IMR-90 (cell line): ENCODE data around the gene PRM2. TPM values are rescaled to one million over a fixed set of nuclear protein-coding genes. Genes with fewer than 3 reads are reported as not detected.

Experiments
- ATAC-seq: fragments of 200-7000 bp; cut with Tn5 transposase; 2 replicates; pipeline ENCODE4 v1.9.1; 2020; ENCODE audit warnings: low read depth, mild to moderate bottlenecking, moderate library complexity
- BruUV-seq: library from RNA; stranded (reverse); fragments of 400-500 nt; replicated peaks from 2 replicates; lab custom pipeline; 2021; lab: Mats Ljungman, UMichigan
- CTCF ChIA-PET: fragments of 300-600 bp; formaldehyde crosslinking; extraction: SDS; loops from one replicate; lab custom pipeline; 2021; ENCODE audit warnings: antibody characterized with exemption; lab: Yijun Ruan, JAX
- POLR2A ChIA-PET: fragments of 300-600 bp; sonication (Branson Sonifier 250); formaldehyde crosslinking; loops from one replicate; lab custom pipeline; 2022; ENCODE audit warnings: antibody characterized with exemption; ENCODE audit not compliant: unreplicated experiment; lab: Charles Lee
- DNase-seq: peaks from one replicate; pipeline ENCODE4 v3.0.0; 2013
- H2AFZ ChIP-seq: replicated peaks from 2 replicates; pipeline ENCODE3; 2013; ENCODE audit warnings: low read length, mild to moderate bottlenecking; ENCODE audit not compliant: poor library complexity
- H2AK5ac ChIP-seq: 2 replicates; pipeline ENCODE4 v1.6.1; 2013; ENCODE audit warnings: low read depth, low read length, inconsistent platforms
- H2AK9ac ChIP-seq: replicated peaks from 2 replicates; pipeline ENCODE3; 2013; ENCODE audit warnings: mild to moderate bottlenecking, low read depth, low read length, moderate library complexity; ENCODE audit not compliant: poor library complexity
- H2BK120ac ChIP-seq: 2 replicates; pipeline ENCODE4 v1.6.1; 2013; ENCODE audit warnings: low read depth, low read length, inconsistent platforms
- H2BK15ac ChIP-seq: 3 replicates; pipeline ENCODE4 v1.6.1; 2013; ENCODE audit warnings: low read depth, low read length, inconsistent platforms
- H2BK20ac ChIP-seq: 2 replicates; pipeline ENCODE4 v1.6.1; 2013; ENCODE audit warnings: low read depth, mild to moderate bottlenecking, inconsistent platforms, low read length, moderate library complexity
- H2BK5ac ChIP-seq: 2 replicates; pipeline ENCODE4 v1.6.1; 2013; ENCODE audit warnings: mild to moderate bottlenecking, low read depth, low read length, inconsistent platforms; ENCODE audit not compliant: poor library complexity, severe bottlenecking
- H3K14ac ChIP-seq: replicated peaks from 2 replicates; pipeline ENCODE4 v1.6.1; 2013; ENCODE audit warnings: low read depth, low read length, inconsistent platforms
- H3K18ac ChIP-seq: 2 replicates; pipeline ENCODE4 v1.6.1; 2013; ENCODE audit warnings: low read depth, low read length, control low read depth
- H3K23ac ChIP-seq: 2 replicates; pipeline ENCODE4 v1.6.1; 2013; ENCODE audit warnings: low read depth, low read length, inconsistent platforms
- H3K27ac ChIP-seq: 2 replicates; pipeline ENCODE4 v1.5.1; 2013; ENCODE audit warnings: mild to moderate bottlenecking, control low read depth, low read length; ENCODE audit not compliant: insufficient read depth
- H3K27me3 ChIP-seq: 2 replicates; pipeline ENCODE4 v1.6.1; 2013; ENCODE audit warnings: low read length; ENCODE audit not compliant: control insufficient read depth, insufficient read depth
- H3K36me3 ChIP-seq: 2 replicates; pipeline ENCODE4 v1.6.1; 2013; ENCODE audit warnings: low read length, mixed read lengths; ENCODE audit not compliant: control insufficient read depth, insufficient read depth
- H3K4ac ChIP-seq: 2 replicates; pipeline ENCODE4 v1.6.1; 2013; ENCODE audit warnings: low read depth, low read length, inconsistent platforms
- H3K4me1 ChIP-seq: 2 replicates; pipeline ENCODE4 v1.6.1; 2013; ENCODE audit warnings: low read length, mixed read lengths; ENCODE audit not compliant: control insufficient read depth, insufficient read depth
- H3K4me2 ChIP-seq: 2 replicates; pipeline ENCODE4 v1.6.1; 2013; ENCODE audit warnings: low read depth, mild to moderate bottlenecking, control low read depth, low read length, moderate library complexity
- H3K4me3 ChIP-seq: 2 replicates; pipeline ENCODE4 v1.5.1; 2013; ENCODE audit warnings: low read depth, mild to moderate bottlenecking, control low read depth, low read length, moderate library complexity; ENCODE audit not compliant: insufficient read depth
- H3K56ac ChIP-seq: 2 replicates; pipeline ENCODE4 v1.6.1; 2013; ENCODE audit warnings: low read length, inconsistent platforms; ENCODE audit not compliant: insufficient read depth; ENCODE audit errors: extremely low read depth
- H3K79me1 ChIP-seq, 2 experiments: 2 replicates each; pipeline ENCODE4 v1.6.1; 2013; ENCODE audit warnings: low read length in 2 of 2, inconsistent platforms in 1 of 2, low read depth in 1 of 2
- H3K9ac ChIP-seq: 2 replicates; pipeline ENCODE4 v1.6.1; 2013; ENCODE audit warnings: low read depth, low read length, control low read depth
- H3K9me1 ChIP-seq: 2 replicates; pipeline ENCODE4 v1.6.1; 2013; ENCODE audit warnings: low read length, inconsistent platforms; ENCODE audit not compliant: insufficient read depth
- H3K9me3 ChIP-seq: 2 replicates; pipeline ENCODE4 v1.6.1; 2013; ENCODE audit warnings: low read length; ENCODE audit not compliant: control insufficient read depth, insufficient read depth
- H4K20me1 ChIP-seq: 2 replicates; pipeline ENCODE4 v1.6.1; 2013; ENCODE audit warnings: low read length, inconsistent platforms; ENCODE audit not compliant: insufficient read depth
- H4K5ac ChIP-seq: 2 replicates; pipeline ENCODE4 v1.6.1; 2013; ENCODE audit warnings: mild to moderate bottlenecking, low read depth, low read length, control low read depth
- H4K8ac ChIP-seq, 2 experiments: 2 replicates each; pipeline ENCODE4 v1.6.1; 2013; ENCODE audit warnings: low read depth in 2 of 2, low read length in 2 of 2, control low read depth in 1 of 2, inconsistent platforms in 1 of 2
- H4K91ac ChIP-seq: 2 replicates; pipeline ENCODE4 v1.6.1; 2013; ENCODE audit warnings: low read depth, low read length, inconsistent platforms; ENCODE audit not compliant: insufficient read depth
- BHLHE40 ChIP-seq: fragments of 150-350 bp; IDR thresholded peaks from 2 replicates; pipeline ENCODE4 v1.6.1; 2016; ENCODE audit warnings: mild to moderate bottlenecking, low read depth, low read length
- CTCF ChIP-seq: conservative IDR thresholded peaks from 2 replicates; pipeline ENCODE4 v1.5.1; 2012; ENCODE audit warnings: mild to moderate bottlenecking, low read depth, low read length, improper control_type of control experiment
- ELK1 ChIP-seq: fragments of 150-350 bp; IDR thresholded peaks from 2 replicates; pipeline ENCODE4 v1.6.1; 2016; ENCODE audit warnings: low read depth, mild to moderate bottlenecking, low read length, moderate library complexity, borderline replicate concordance
- FOS ChIP-seq: fragments of 150-350 bp; IDR thresholded peaks from 2 replicates; pipeline ENCODE4 v1.6.1; 2016; ENCODE audit warnings: low read depth, low read length
- MAFK ChIP-seq: IDR thresholded peaks from 2 replicates; pipeline ENCODE4 v1.6.1; 2012; ENCODE audit warnings: low read depth, low read length, improper control_type of control experiment
- MAZ ChIP-seq: IDR thresholded peaks from 2 replicates; pipeline ENCODE4 v1.6.1; 2012; ENCODE audit warnings: low read depth, mild to moderate bottlenecking, low read length, improper control_type of control experiment, moderate library complexity, borderline replicate concordance
- MXI1 ChIP-seq: IDR thresholded peaks from 2 replicates; pipeline ENCODE4 v1.6.1; 2012; ENCODE audit warnings: low read depth, mild to moderate bottlenecking, low read length, moderate library complexity, borderline replicate concordance
- NFE2L2 ChIP-seq: fragments of 150-350 bp; IDR thresholded peaks from 2 replicates; pipeline ENCODE4 v1.6.1; 2016; ENCODE audit warnings: low read depth, mild to moderate bottlenecking, low read length
- POLR2A ChIP-seq: IDR thresholded peaks from 2 replicates; pipeline ENCODE4 v1.6.1; 2012; ENCODE audit warnings: mild to moderate bottlenecking, low read depth, low read length
- RAD21 ChIP-seq: IDR thresholded peaks from 2 replicates; pipeline ENCODE4 v1.6.1; 2012; ENCODE audit warnings: low read length, improper control_type of control experiment
- RFX5 ChIP-seq: IDR thresholded peaks from 2 replicates; pipeline ENCODE4 v1.8.0; 2012; ENCODE audit warnings: low read depth, mild to moderate bottlenecking, low read length, moderate library complexity
- SMC3 ChIP-seq: fragments of 150-350 bp; IDR thresholded peaks from 2 replicates; pipeline ENCODE4 v1.6.1; 2016; ENCODE audit warnings: low read depth, mild to moderate bottlenecking, antibody characterized with exemption, low read length, moderate library complexity
- USF2 ChIP-seq: fragments of 150-350 bp; IDR thresholded peaks from 2 replicates; pipeline ENCODE4 v1.6.1; 2017; ENCODE audit warnings: mild to moderate bottlenecking, antibody characterized with exemption, low read length, low read depth
- WGBS, 2 experiments: methylation state at CpG; one replicate each; pipeline versions ENCODE4 v1.1.5 to v1.1.7; 2013; ENCODE audit warnings: missing lambda C conversion rate in 2 of 2; ENCODE audit not compliant: insufficient read length in 1 of 2; ENCODE audit errors: extremely low coverage in 2 of 2; 5-methylcytosine and 5-hydroxymethylcytosine counted together
- dilution Hi-C: fragments of 300-500 bp; cut with HindIII; formaldehyde crosslinking; loops from one replicate; pipeline ENCODE4 v1.14.3; 2018; ENCODE audit warnings: low sequenced_read_pairs; ENCODE audit not compliant: unreplicated experiment
- in situ Hi-C: fragments of 300-500 bp; cut with MboI; formaldehyde crosslinking; loops from 3 replicates; pipeline ENCODE4 v1.14.3; 2019; ENCODE audit warnings: low sequenced_read_pairs, inconsistent platforms, mixed read lengths
- intact Hi-C: fragments of 100-400 bp; cut with micrococcal nuclease; formaldehyde crosslinking; loops from 2 replicates; pipeline ENCODE4 v1.10.0; 2022
- polyA plus RNA-seq, 3 experiments: library from polyadenylated mRNA; depleted of rRNA; stranded (reverse); fragments of >200 nt; gene quantifications; 2 replicates each; pipeline ENCODE4 v1.2.3, GENCODE V29; 2012; ENCODE audit warnings: low replicate concordance in 1 of 3
- total RNA-seq: library from RNA; depleted of rRNA; stranded (reverse); fragments of >200 nt; gene quantifications from 2 replicates; pipeline ENCODE4 v1.2.3, GENCODE V29; 2012

The PRM2 gene
- total and polyA plus RNA-seq, 2 of the 4 experiments (the other 2 are of a cell fraction): not detected

GRCh38 chr16:11321662-11322061 is 45.4 kb upstream of the PRM2 start:
- no peak for TF ChIP-seq MXI1
- no peak for TF ChIP-seq CTCF
- no peak for TF ChIP-seq FOS
- no peak for TF ChIP-seq NFE2L2
- TF ChIP-seq MAZ: no peak
- no peak for TF ChIP-seq POLR2A
- TF ChIP-seq ELK1: no peak
- no peak for TF ChIP-seq MAFK
- no peak for TF ChIP-seq USF2
- TF ChIP-seq SMC3: no peak
- no peak for TF ChIP-seq RAD21
- TF ChIP-seq BHLHE40: no peak
- TF ChIP-seq RFX5: no peak
- in situ Hi-C loops: no loop called here
- Histone ChIP-seq H2BK15ac (no peak overlapping the region), H3K4ac (no peak overlapping the region), H3K27me3 (no peaks in the 10 kb centered on the region), H2AK5ac (no peak overlapping the region), H3K36me3 (no peaks in the 10 kb centered on the region), H2AFZ (no peak overlapping the region), H3K14ac (no peak overlapping the region), H3K4me3 (no peak overlapping the region), H2AK9ac (no peak overlapping the region), H2BK120ac (no peak overlapping the region), H2BK5ac (no peak overlapping the region), H2BK20ac (no peak overlapping the region), H4K8ac (no peak overlapping the region), H3K9ac (no peak overlapping the region), H3K9me1 (0 out of 2 replicates have a peak, but pooled peaks cover 4% of the 10 kb centered on the region), H3K27ac (no peak overlapping the region), H3K23ac (no peak overlapping the region), H3K4me1 (peaks cover 7% of the 10 kb centered on the region; the same call in 1 of the 2 replicates), H3K79me1 (no peaks in the 10 kb centered on the region), H3K4me2 (no peak overlapping the region), H4K20me1 (no peaks in the 10 kb centered on the region), H3K18ac (no peak overlapping the region), H4K91ac (no peak overlapping the region), H4K5ac (no peak overlapping the region), H3K56ac (no peak overlapping the region), H3K9me3 (no peaks in the 10 kb centered on the region)
- dilution Hi-C loops: no loop called here
- ChIA-PET POLR2A (no interaction called here), CTCF (no interaction called here)
- ATAC-seq: no peak
- BruUV-seq: no TSS peak
- intact Hi-C loops: no loop called here
- WGBS, 2 experiments: 82% methylated on average over 5 of the region's 5 CpGs; no CpG with 5 or more reads in 1 of the 2 experiments
- DNase-seq: no peak
